GM19043 (cell line): Measurements from ENCODE around the gene GABRG3.

Experiments used
- ATAC-seq: cut with Tn5 transposase; IDR thresholded peaks from one replicate; pipeline ENCODE4 v1.9.1; 2021; ENCODE audit warnings: low read depth; ENCODE audit not compliant: unreplicated experiment

The GABRG3 gene

GRCh38 chr15:27482287-27482686 is 511.3 kb downstream of the GABRG3 start:
- no peak for ATAC-seq

- no peak for ATAC-seq
Observed at GRCh38 chr15:27483124-27483523, 512.1 kb downstream of the GABRG3 start.

GRCh38 chr15:27485265-27485664 is 514.3 kb downstream of the GABRG3 start:
- no peak for ATAC-seq

- ATAC-seq: no peak
Observed at GRCh38 chr15:27486051-27486450, 515.1 kb downstream of the GABRG3 start.

GRCh38 chr15:27486683-27487647 is 516.0 kb downstream of the GABRG3 start:
- ATAC-seq: no peak

DNA sequence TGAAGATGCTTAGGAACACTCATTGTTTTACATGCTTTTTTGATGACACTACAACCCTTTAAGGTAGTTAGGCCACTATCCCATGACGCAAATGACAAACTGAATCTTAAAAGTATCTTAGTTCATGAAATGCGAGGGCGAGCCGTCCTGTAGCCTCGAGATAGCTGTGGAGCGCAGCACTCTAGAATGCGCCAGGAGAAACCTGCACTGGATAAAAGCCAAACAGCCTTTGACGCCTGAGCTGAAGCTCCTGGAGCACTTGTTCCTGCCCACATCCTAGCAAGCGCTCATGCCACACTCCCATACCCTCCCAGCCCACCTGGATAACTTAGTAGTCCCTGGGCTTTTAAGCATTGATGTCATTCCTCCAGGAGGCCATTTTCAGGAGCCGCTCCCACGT is 516.9 kb downstream of the GABRG3 start:
- no peak for ATAC-seq

DNA sequence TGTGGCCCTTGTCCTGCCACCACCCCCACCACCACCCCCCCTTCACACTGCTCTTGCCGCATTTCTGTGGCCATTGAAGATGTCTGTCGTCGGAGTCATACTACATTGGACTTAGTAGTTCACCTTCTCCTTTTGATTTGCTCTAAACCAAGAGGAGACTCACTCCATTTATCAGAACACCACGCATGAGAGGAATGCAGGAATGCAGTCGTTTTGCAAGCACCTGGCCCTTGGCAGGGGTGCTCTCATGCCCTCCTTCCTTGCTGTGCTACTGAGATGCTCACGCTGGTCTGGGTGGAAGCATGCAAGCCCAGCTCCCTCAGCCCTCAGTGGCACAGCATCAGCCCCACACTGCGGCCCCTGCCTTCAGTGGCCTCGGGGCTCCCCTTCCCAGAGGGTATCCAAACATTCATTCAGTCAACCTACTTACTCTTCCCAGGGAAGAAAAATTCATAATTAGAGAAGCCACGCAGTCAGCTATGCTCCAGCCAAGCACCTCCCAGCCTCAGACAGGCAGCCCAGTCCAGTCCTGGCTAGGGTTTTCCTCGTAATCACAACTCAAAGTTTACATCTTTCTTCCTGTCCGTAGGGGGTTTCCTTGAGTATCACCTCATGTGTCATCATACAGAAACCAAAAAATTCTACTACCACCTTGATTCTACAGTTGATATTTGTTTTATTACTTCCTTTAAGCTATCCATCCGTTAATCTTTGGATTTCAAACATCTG is 520.0 kb downstream of the GABRG3 start:
- no peak for ATAC-seq

- no peak for ATAC-seq
Observed at GRCh38 chr15:27491666-27492621, 521.0 kb downstream of the GABRG3 start.

DNA sequence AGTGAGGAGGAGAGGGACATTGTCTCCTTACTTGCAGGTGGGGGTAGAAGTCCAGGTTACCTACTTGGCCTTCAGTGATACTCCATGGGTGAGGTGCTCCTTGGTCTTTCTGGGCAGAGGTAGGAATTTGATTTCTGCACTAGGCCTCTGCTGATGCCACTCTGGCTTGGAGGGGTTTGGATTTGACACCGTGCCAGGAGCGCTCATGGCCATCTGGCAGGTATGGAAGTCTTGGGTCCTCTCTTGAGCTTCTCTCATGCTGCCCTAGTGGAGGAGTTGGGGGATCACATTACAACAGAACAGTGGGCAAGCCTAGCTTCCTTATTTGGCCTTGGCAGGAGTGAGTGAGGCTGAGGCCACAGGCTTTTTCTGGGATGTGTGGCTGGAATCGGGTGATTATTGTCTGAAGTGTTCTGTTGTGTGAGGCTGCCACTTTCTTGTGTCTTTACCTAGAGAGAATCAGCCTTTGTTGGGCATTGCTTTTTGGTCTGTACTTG is 525.0 kb downstream of the GABRG3 start:
- ATAC-seq: no peak

DNA sequence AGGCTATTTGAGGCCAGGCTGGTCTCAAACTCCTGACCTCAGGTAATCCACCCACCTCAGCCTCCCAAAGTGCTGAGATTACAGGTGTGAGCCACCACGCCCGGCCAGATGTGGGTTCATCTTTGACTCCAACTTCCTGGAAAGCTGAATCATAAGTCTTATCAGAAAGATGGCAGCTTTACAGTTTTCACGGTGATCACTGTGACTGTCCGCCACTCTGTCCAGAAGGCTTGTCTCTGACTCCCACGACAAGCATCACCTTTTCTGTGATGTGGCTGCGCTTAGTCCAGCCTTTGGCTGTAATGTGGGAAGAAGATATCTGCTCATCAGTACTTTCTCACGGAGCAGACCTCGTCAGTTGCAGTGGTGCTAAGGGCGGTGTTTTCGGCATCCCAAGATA is 527.7 kb downstream of the GABRG3 start:
- ATAC-seq: no peak

DNA sequence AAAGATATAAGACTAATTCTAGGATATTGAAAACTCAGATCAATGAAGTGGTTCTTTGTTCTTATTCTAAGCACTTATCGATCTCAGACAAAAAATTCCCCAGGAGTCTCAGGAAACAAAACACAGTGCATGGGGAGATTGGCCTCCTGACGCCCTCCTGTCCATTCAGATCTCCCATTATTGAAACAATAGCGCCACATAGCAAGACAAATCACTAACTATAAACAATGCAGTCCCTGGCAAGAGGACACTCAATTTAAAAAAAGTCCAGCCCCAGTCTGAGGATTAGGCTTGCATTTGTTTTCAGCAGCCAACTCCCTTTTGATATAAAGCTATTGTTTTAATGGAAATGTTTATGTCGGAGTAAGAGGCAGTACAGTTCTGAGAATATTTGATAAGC is 528.2 kb downstream of the GABRG3 start:
- no peak for ATAC-seq

- no peak for ATAC-seq
Observed at GRCh38 chr15:27499719-27500118, 528.7 kb downstream of the GABRG3 start.

GRCh38 chr15:27500206-27500605 is 529.2 kb downstream of the GABRG3 start:
- no peak for ATAC-seq

GRCh38 chr15:27506752-27507151 is 535.8 kb downstream of the GABRG3 start:
- ATAC-seq: no peak

GRCh38 chr15:27509014-27509413 is 538.0 kb downstream of the GABRG3 start:
- no peak for ATAC-seq

DNA sequence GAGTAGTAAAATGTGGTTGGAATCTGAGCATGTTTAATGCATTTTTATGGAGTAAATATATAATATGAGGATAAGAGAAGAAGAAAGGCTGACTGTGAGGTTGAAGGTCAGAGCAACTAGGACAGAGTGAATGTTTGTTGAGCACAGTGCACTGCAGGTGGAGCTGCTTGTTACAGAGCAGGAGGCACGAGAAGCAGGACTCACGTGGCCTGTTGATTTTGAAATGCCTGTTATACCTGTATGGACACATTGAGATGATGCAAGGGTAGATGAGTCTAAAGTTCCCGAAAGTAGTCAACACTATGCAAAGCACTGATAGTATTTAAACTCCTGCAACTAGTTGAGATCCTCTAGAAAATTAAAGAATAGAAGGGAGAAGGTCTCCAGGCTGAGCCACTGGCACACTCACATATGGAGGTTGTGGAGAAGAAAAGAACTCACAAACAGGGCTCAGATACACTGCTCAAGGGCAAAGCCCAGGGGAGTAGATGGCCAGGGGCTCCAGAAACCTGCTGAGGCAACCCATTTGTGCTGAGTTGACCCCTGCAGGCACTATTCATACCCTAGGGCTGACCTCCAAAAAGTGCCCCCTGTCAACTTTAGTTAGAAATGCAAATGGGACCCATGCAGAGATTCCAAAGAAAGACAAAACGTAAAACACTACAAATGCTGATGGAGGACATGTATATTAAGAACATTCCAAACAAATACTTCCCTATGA is 541.5 kb downstream of the GABRG3 start:
- no peak for ATAC-seq

DNA sequence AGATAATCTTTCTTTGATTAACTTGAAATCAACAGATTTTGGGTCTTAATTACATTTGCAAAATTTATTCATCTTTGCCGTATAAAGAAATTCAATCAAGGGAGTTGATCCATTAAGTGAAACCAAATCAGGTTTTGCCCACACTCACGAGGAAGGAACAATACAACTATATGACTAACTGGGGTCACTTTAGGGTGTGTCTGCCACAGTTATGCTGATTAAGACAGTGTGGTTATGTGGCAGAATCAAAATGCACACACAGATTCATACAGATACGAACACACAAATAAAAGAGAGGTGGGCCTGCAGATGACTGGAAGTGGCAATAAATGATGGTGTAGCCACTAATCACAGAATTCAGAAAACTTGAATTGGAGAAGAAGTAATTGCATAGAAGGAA is 543.5 kb downstream of the GABRG3 start:
- no peak for ATAC-seq

DNA sequence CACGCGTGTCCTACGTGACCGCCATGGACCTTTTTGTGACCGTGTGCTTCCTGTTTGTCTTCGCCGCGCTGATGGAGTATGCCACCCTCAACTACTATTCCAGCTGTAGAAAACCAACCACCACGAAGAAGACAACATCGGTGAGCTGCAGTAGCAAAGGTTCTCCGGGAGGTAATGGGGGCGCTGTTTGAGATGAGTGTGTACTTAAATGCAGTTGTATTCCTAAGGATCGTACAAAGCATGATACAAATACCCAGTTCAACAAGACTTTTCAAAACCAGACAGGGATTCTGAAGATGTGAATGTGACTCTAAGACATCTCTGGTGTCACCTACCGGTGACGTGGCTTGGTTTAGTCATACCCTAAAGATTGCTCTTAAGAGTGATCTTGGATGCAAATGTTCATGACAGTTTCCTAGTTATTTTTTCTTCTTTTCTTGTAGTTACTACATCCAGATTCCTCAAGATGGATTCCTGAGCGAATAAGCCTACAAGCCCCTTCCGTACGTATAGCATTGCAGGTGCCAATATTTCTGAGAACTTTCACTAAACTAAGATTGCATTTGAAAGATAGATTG is 556.6 kb downstream of the GABRG3 start:
- no peak for ATAC-seq

- no peak for ATAC-seq
Observed at GRCh38 chr15:27529399-27529798, 558.4 kb downstream of the GABRG3 start.
